Stimulated activated CD4-positive, alpha-beta T cell treated with anti-CD3 and anti-CD28 coated beads, Interleukin-1b, Interleukin-23, amount 100 ng/mL, for 24 hours (primary cell): Measurements from ENCODE around the gene EPHA6.

Experiments used
- DNase-seq, 4 experiments: peaks; one replicate each; pipeline ENCODE4 v3.0.0-alpha.2; 2020; ENCODE audit warnings: low read depth in 4 of 4, low spot score in 1 of 4

Gene EPHA6

DNA sequence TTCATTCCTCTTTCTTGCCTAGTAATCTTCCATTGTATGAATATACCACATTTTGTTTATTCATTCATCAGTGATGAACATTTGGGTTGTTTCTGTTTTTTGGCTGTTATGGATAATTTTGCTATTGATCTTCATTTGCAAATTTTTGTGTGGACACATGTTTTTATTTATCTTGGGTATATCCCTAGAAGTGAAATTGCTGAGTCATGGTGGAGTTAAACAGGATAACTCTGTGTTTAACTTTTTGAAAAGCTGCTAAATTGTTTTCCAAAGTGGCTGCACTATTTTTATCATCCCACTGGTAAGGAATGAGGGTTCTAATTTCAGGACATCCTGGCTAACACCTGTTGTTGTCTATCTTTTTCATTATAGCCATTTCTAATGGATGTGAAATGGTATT, 875.6 kb downstream of the EPHA6 start:
- no peak for DNase-seq

- DNase-seq = no peak
Measured at GRCh38 chr3:97691354-97691753, 877.0 kb downstream of the EPHA6 start.

DNA sequence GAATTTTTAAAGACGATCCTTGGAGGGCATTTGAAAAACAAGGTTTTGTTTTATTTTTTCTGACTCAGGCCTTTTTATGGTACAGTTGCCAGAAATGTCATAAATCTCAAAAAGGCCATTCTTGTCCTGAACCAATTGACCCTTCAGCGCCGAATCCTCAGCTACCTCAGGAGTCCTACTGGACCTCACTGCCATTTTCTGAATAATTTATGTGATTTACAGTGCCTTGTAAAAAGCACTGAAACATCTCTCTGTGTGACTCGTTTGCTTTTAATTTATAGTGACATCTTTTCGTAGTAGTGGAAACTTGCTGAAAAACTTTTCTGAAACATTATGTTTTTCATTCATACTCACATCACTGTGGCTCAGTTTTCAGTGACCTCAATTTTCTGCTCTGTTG, 878.0 kb downstream of the EPHA6 start:
- DNase-seq = no peak

GRCh38 chr3:97692831-97693230, 878.4 kb downstream of the EPHA6 start:
- no peak for DNase-seq

GRCh38 chr3:97694876-97695275, 880.5 kb downstream of the EPHA6 start:
- DNase-seq = no peak

DNA sequence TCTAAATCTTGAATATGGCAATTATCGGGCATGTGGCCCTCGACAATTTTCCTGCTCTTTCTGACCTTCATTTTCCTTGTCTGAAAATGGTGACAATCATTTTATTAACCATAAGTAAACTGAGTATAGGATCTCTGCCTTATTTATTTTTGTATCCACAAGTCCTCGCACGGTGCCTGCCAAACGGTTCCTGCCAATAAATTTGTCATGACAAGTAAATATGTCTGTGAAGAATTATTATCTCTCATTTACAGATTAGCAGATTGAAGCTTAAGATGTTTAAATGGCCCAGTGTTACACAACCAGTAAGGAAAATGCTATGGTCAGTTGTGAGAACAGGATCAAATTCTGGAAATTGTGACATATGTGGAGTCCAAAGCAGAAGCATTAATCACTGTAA, 884.3 kb downstream of the EPHA6 start:
- DNase-seq = no peak

GRCh38 chr3:97699889-97700288, 885.5 kb downstream of the EPHA6 start:
- DNase-seq = no peak

GRCh38 chr3:97705764-97706163, 891.4 kb downstream of the EPHA6 start:
- DNase-seq = no peak

- no peak for DNase-seq
Measured at GRCh38 chr3:97706226-97706625, 891.8 kb downstream of the EPHA6 start.

- no peak for DNase-seq
Measured at GRCh38 chr3:97711654-97712053, 897.3 kb downstream of the EPHA6 start.

GRCh38 chr3:97712919-97713318, 898.5 kb downstream of the EPHA6 start:
- no peak for DNase-seq

GRCh38 chr3:97713634-97714033, 899.2 kb downstream of the EPHA6 start:
- DNase-seq = no peak

GRCh38 chr3:97719156-97719821, 904.9 kb downstream of the EPHA6 start:
- peak; percentile 30 to 41 (median 35) for DNase-seq

- DNase-seq = no peak
Measured at GRCh38 chr3:97720417-97720816, 906.0 kb downstream of the EPHA6 start.

DNA sequence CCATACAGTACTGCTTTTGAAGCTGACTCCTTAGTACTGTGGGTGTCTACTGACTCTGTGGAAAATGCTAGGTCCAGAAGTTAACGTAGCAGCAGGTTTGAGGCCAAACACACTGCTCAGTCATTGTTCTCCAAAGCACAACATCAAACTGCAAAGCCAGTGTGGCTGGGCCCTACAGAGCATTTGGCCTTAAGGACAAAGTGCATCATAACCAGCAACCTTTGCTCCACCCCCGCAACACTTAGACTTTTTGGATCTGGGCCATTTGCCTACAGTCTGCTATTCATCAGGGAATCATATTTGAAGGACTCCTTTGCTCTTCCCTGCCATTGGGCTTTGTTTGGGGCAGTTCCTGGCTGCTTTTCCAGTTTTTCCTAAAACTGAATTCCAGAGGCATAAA, 907.1 kb downstream of the EPHA6 start:
- DNase-seq = no peak

DNA sequence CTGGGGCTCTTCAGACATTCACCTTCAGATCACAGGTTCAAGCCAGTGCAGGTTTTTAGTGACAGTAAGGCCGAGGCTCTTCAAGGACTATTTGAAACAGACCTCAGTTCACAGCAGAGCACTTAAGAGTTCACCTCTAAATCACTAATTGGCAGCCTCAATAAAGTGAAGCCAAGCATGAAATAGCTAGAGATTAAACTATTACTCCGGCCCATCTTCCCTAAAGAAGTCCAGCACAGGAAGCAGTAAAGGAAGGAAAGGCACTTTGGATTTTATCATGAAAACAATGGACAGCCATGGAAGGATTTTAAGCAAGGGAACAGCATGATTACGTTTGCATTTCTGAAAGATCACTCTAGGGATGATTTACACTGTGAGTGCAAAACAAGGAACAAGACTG, 922.5 kb downstream of the EPHA6 start:
- DNase-seq = no peak

DNA sequence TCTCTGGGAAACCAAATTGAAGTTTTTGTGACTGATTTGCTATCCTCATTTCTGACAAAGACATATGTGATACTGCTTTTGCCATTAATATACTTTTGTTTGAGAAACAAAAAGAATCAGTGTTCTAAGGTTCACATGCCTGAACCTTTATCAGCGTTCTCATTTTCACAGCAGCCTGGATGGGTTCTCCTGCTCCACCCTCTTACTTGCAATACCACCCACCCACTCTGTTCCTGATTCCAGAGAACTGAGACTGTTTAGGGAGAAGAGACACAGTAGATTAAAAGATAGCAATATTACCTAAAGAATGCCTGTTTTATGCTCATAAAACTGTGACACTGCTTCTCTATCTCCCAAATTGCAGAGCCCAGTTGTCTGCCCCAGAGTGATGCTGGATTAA, 924.4 kb downstream of the EPHA6 start:
- DNase-seq = no peak

DNA sequence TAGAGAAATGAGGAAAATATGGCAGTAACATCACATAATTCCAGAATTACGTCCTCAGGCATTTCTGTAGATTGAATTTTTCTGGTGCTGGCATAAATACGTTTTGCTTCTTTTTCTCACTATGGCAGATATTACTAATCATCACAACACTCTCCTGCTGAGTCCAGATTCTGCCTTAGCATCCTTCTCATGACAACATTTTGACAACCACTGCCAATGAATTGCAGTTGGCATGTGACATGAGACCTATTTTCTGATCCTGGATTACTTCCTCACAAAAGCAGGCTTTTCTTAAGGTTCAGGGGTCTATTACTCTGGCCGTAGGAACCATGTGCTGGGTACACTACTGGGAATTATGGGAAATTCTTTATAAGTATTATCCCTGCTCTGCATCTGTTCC, 927.6 kb downstream of the EPHA6 start:
- DNase-seq = no peak

DNA sequence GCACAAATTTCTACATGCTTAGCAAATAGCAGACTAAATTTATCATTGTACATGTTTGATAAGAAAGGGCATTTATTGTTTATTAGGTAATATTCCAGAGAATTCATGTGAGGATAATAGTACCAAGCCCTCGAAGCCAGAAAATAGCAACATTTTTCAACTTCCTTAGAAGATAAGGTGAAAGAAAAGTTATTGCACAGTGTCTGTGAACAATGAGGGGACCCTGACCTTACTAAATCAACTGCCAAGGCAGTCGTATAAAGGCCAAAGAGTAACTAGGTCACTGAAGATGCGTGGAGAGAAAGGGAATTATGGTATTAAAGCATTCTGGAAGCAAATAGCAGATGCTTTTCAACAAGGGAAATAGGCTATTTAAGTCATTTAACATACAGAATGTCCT, 929.9 kb downstream of the EPHA6 start:
- DNase-seq = no peak

DNA sequence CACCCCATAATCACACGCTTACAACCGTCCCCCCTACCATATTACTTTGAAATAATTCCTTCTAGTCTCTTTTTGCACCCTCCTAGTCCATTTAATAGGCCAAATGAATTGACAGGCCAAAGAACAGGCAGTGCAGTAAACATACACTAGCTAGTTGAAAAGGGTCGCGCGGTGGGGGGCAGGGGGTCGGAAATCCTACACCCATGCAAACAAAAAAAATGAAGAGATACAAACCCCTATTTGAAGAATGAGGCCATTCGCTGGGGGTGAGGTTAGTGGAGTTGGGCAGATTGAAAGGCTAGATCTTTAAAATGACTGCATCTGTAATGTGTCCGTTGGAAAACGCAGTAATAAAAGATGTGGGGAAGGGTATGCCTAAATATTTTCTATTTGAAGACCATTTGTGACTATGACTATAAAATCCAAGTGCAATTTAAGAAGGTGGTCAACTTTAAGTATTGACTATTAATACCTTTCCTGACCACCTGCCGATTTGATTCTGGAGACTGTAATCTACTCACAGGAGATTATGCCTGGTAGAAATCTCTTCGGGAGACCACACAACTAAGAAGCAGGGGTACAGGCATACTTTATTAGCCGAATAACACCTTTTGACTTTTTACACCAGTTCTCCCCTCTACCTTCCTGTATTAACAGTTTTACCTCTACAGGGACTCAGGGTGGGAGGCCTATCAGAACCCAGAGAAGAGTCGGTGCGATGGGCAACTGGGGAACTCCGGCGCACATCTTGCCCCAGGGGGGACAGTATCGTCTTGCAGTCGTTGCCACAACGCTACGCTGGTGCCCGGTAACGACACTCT, 949.4 kb downstream of the EPHA6 start:
- no peak for DNase-seq

DNA sequence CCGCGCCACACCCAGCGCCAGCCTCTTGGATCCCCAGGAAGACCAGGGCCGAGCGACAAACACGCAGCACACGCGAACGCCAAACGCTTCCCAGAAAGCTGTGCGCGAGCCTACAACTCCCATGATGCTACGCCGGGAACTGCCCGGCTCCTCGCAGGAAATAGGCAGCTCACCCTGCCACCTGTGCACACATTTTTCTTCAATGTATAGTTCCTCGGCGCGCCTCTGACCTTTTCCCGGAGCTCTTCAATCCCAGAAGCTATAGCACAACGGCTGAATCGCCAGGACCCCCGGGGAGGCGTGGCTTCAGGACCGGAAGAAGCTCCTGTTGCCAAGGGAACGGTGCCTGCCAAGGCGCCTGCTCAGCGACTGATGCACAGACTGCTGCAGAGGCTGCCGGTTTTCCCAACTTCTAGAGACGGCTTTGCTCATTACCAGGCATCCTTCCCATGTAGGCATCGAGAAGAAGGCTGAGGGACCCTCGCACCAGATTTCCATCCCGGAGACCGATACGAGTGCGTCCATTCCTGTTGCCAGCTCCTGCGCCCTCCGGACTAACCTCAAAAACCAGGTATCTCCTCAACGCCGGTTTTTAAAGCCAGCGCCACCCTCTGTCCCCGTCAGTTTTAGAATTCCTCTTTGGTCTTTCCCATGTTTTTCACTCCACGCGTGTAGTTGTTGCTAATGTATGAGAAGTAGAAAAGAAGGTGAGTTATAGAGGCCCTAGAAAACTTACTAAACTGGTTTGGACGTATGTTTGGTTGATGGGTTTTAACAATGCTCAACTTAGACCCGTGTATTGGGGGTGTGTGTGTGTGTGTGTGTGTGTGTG, 950.2 kb downstream of the EPHA6 start, which contains the start of gene ARL6:
TSS of gene ARL6 (plus strand) at position 352 of the 832 bp plus-strand sequence. CDS start 3,350 bp downstream, outside the sequence.
- peak; percentile 38 to 67 (median 48) for DNase-seq

DNA sequence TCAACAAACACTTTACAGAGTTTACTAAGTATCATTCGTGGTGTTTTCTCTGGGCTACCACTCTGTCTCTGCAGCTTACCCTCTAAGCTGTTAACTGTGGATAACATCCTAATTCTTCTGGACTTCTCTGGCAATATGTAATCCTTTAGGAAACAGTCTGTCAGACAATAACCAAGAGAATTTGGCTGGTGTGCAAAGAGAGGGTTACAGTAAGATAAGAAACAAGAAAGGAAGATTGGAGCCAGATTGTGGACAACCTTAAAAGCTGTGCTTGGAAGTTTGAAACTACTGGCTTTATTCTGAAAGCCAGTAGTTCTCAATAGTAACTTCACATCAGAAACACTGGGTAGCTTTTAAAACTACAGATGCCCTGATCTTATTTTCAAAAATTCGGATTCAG, 950.9 kb downstream of the EPHA6 start:
- no peak for DNase-seq
